Neural cell (in vitro differentiated cells): Measurements from ENCODE around the gene CD37.

ENCODE experiments used
- CTCF ChIP-seq: fragments of 450-650 bp; IDR thresholded peaks from 2 replicates; pipeline ENCODE4 v1.5.1; 2014; ENCODE audit warnings: antibody characterized with exemption, mild to moderate bottlenecking, moderate library complexity; ENCODE audit not compliant: poor library complexity, severe bottlenecking
- POLR2AphosphoS5 ChIP-seq: IDR thresholded peaks from 2 replicates; pipeline ENCODE4 v1.6.1; 2012

GRCh38 chr19:49335784-49336481 lies 727 bp downstream of the CD37 start:
- TF ChIP-seq POLR2AphosphoS5 (no peak), CTCF (no peak)
